RKO (cell line): Measurements from ENCODE around the gene PNPLA2.

Experiments
- DNase-seq: peaks from one replicate; pipeline ENCODE4 v3.0.0-alpha.2; 2016; ENCODE audit warnings: low spot score

PNPLA2 gene, protein sequence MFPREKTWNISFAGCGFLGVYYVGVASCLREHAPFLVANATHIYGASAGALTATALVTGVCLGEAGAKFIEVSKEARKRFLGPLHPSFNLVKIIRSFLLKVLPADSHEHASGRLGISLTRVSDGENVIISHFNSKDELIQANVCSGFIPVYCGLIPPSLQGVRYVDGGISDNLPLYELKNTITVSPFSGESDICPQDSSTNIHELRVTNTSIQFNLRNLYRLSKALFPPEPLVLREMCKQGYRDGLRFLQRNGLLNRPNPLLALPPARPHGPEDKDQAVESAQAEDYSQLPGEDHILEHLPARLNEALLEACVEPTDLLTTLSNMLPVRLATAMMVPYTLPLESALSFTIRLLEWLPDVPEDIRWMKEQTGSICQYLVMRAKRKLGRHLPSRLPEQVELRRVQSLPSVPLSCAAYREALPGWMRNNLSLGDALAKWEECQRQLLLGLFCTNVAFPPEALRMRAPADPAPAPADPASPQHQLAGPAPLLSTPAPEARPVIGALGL

GRCh38 chr11:818396-819128 is at the start of gene PNPLA2:
Gene PNPLA2 (plus strand): TSS chr11:818914. CDS start chr11:819719, 805 bp downstream.
- no peak for DNase-seq

- no peak for DNase-seq
These were observed 48.6 kb upstream of the PNPLA2 start for GRCh38 chr11:769887-770641.

- no peak for DNase-seq
These were observed 47.8 kb upstream of the PNPLA2 start for GRCh38 chr11:770642-771616.

- DNase-seq = no peak
These were observed 47.0 kb upstream of the PNPLA2 start for GRCh38 chr11:771617-772204.

- no peak for DNase-seq
These were observed 46.0 kb upstream of the PNPLA2 start for GRCh38 chr11:772429-773390.

- no peak for DNase-seq
These were observed 45.3 kb upstream of the PNPLA2 start for GRCh38 chr11:773425-773824.

DNA sequence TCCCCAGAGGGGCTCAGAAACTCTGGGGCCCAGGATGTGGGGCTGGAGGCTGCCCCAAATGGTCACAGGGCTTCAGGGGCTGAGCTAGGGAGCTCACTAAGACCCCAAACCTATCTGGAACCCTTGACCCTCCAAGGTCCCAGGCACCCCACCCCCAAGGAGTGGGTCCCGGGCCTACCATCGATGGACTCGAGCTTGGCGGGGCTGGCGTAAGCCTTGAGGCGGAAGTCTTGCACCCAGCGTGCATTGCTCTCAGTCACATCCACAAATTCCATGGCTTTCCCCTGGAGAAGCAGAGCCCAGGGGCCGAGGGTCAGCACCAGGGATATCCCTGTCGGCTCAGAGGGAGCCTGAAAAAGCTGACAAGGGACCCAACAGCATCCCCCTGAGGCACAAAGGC is 44.9 kb upstream of the PNPLA2 start:
- DNase-seq = no peak

GRCh38 chr11:774873-775592 is 43.7 kb upstream of the PNPLA2 start:
- peak; percentile 56 for DNase-seq

GRCh38 chr11:776263-776560 is 42.5 kb upstream of the PNPLA2 start:
- peak; percentile 50 for DNase-seq

- peak; percentile 38 for DNase-seq
These were observed 42.0 kb upstream of the PNPLA2 start for GRCh38 chr11:776561-777287.

DNA sequence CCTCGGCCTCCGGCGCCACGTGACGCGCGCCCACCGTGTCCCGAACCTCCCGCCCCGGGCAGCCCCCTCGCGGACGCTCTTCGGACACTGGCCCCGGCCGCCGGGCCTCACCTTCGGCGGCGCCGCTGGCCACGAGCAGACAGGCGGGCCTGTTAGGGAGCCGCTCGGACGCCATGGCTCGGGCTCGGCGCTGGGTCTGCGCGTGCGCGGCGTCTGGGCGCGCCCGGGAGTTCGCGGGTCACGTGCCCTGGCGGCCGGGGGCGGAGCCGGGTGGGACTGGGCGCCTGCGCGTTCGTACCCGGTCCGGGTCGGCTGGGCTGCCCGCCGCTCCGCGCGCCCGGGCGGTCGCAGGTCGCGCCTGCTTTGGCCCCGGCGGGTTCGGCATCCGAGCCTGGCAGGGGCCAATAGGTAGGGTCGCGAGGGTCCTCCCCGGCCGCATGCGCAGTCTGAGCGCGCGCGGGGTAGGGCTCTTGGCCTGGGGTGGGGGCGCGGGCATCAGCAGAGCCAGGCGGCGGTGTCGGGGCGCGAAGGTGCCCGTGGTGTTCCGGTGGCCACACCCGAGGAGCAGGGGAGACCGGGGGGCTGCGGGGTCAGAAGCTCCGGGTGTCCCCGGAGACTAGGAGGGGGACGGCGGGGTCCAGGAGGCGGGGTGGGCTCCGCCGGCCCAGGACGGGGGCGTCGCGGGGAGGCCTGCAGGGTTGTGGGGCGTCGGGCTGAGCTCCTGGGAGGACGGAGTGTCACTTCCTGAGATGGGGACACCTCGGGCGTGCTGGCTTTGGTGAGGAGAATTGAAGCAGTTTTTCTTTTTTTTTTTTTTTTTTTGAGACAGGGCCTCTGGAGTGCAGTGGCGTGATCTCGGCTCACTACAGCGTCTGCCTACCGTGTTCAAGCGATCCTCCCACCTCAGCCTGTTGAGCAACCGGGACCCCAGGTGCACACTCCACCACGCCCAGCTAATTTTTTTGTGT is 41.1 kb upstream of the PNPLA2 start, which contains the start of gene GATD1:
GATD1 (minus strand) TSS at position 200 of the 968 bp plus-strand sequence; CDS start at position 175, 25 bp downstream.
- DNase-seq = peak; percentile 87

DNA sequence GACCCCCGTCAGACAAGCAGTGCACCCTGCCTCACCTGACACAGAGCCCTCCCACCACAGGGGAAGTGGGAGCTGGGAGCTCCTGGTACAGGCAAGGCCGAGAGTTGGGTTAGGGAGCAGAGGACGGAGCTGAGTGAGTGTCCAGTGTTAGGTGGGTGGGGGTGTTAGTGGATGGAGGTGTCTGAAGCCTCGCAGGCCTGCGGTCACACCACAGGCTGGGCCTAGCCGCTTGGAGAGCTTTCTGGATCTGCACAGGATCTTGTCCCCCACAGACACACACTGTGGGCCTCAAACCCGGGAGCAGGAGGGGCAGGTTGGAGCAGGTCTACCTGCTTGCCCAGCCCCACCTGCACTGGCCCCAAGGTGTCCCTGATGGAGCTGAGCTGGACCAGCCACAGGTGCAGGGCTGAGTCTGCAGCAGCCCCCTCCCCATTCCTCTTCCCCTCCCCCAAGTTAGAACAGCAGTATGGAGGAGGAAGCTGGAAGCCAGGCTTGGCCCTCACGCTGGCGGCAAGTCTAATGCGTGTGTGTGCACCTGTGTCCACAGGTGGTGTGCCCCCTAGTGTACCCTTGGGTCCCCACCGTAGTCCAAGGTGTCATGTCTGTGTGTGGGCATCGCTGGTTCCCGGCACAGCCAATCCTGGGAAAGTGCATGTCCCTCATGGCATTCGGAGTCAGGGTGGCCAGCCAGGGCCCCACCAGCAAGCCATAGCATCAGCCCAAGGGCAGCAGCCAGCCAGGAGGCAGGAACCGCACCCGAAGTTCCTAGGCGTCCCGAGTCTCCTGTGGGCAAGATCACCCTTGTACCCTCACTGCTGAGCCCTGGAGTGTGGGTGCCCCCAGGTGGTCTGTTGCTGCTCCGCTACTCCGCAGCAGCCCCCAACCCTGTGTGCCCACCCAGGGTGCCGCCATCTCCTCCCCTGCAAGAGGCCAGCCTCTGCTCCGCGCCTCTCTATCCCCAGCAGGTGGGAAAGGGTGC is 39.4 kb upstream of the PNPLA2 start:
- DNase-seq = no peak

- no peak for DNase-seq
These were observed 38.7 kb upstream of the PNPLA2 start for GRCh38 chr11:779955-780532.

DNA sequence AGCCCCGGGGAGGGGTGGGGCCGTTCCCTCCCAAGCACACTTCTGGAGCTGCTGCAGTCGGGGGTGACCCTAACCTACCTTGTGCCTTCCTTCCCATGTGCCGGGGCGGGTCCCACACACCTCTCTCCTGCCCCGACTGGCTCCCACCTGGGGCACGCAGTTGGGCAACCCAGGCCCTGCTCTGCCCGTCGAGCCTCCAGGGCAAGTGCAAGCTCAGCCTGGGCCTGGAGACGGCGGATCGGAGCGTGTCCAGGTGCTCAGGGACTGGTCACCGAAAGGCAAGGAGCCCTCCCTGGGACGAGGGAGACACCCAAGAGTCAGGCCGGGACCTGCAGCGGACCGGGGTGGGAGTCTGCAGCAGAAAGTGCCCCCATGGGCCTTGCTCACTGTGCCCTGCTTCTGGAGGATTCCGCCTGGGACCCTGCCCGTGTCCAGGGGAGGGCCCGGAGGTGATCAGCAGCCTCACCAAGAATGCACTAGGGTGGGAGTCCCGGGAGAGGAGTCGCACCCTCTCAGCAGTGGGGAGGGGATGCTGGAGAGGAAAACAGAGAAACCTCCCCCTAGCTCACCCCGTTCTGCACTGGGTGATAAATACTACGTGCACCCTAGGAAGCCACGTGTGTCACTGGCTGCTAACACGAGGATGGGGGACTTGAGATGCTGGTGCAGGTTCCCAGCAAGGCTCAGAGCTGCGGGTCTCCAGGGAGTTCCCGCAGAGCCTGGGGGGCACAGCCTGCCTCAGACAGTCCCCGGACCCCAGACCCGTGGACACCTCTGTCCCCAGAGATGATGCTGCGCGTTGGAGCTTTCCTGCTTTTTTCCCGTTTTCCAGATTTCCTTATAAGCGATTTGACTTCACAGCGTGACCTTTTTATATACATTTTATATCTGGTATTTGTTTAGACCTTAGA is 36.2 kb upstream of the PNPLA2 start:
- DNase-seq = no peak
